ENCODE data around the gene GRHL1.

GRHL1 gene

DNA sequence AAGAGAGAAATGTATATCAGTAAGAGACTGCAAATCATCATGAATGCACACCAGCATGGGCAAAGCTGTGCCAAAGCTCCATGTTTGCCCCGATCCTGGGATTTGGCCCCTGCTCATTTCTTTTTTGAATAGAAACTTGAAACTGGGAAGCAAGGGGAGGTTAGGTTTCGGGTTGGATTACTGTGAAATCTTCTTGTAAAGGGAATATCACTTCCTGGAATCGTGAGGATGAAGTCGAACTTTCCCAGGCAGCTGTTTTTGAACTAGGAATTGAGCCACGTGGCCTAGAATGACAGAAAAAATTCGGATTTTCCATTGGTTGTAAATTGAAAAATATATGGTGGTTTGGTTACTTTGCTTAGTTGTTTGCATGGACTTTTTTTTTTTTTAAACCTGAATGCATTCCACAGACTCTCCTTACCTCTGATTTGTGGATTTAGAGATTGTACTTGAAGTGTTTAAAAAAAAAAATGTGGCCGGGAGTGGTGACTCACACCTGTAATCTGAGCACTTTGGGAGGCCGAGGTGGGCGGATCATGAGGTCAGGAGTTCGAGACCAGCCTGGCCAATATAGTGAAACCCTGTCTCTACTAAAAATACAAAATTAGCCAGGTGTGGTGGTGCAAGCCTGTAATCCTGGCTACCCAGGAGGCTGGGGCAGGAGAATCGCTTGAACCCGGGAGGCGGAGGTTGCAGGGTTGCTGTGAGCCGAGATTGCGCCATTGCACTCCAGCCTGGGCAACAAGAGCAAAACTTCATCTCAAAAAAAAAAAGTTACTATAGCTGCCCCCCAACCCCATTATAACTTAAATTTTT, 32.1 kb downstream of the GRHL1 start:
- TF ChIP-seq REST (IDR thresholded peaks at IDR 0.05; ENCODE audit: insufficient read depth in 1 of 2, low read depth in 2 of 2, low read length in 2 of 2) = no peak

DNA sequence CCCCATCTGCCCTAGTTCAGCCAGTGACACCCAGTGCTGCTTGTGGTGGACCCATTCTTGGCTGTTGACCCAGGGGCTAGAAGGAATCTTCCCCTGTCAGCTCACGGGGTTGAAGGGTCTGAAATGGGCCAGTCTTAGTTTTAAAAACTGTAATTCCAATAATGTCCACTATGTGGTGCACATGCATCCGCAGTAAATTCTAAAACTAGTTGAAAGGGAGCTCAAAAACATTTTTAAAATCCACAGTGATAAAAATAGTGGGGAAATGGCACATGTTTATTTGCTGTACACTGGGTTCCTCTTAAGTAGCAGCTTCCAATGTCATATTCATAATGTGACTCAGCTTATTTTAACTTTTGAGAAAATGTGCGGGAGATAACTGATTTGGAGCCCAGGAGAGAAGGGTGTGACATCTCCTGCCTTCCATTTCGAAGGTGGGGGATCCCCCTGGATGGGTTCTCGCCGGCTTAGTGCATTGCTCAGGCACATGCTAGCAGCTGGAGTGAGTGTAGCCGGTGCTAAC, 32.8 kb downstream of the GRHL1 start:
- TF ChIP-seq REST (IDR thresholded peaks at IDR 0.05; ENCODE audit: insufficient read depth in 1 of 2, low read depth in 2 of 2, low read length in 2 of 2) (no peak), SIN3A (IDR thresholded peaks at IDR 0.05; ENCODE audit: borderline replicate concordance, insufficient read depth, low read length) (no peak), FOXP2 (optimal IDR thresholded peaks at IDR 0.05; ENCODE audit: borderline replicate concordance, extremely low read depth, extremely low read length, insufficient read depth) (no peak)

GRCh38 chr2:9984871-9985480, 33.5 kb downstream of the GRHL1 start:
- TF ChIP-seq TAF1 (IDR thresholded peaks at IDR 0.05; ENCODE audit: borderline replicate concordance, insufficient read depth, low read length) (no peak), REST (IDR thresholded peaks at IDR 0.05; ENCODE audit: insufficient read depth in 1 of 2, low read depth in 2 of 2, low read length in 2 of 2) (no peak)

DNA sequence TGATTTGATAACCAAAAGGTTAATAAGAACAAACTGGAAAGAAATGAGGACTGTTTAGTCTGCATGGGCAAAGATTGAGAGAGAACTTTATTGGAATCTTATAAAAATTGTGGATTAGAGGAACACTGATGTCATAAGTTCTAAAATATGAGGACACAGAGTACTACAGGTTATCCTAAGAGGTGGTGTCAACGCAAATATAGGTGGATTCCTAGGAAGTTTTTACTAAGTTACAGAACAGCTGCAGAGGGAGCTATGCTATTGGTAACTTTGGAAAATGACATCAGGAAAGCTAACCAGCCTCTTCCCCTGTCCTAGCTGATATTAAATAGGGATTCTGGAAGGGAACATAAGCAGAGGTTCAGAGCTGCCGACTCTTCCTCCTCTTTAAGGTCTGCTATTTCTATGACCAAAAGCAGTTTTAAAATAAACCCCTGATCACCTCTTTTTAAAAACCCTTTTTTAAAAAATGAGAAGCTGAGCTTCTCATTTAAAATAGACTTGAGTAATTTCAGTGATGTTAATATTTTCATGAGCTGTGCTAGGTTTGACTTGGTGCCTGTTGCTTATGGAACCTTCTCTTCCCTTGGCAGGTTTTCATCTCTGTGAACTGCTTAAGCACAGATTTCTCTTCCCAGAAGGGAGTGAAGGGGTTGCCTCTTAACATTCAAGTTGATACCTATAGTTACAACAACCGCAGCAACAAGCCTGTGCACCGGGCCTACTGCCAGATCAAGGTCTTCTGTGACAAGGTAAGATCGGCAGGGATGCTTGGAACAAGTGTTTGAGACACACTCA, 34.2 kb downstream of the GRHL1 start:
- TF ChIP-seq TAF1 (IDR thresholded peaks at IDR 0.05; ENCODE audit: borderline replicate concordance, insufficient read depth, low read length) = no peak
- no peak for TF ChIP-seq FOXP2 (optimal IDR thresholded peaks at IDR 0.05; ENCODE audit: borderline replicate concordance, extremely low read depth, extremely low read length, insufficient read depth)
- TF ChIP-seq SIN3A (IDR thresholded peaks at IDR 0.05; ENCODE audit: borderline replicate concordance, insufficient read depth, low read length) = no peak
- no peak for TF ChIP-seq POLR2AphosphoS5 (IDR thresholded peaks at IDR 0.05; ENCODE audit: low read depth, low read length)
- TF ChIP-seq REST (IDR thresholded peaks at IDR 0.05; ENCODE audit: insufficient read depth in 1 of 2, low read depth in 2 of 2, low read length in 2 of 2) = no peak
